GM21529 (cell line): ENCODE results near the gene RASSF4.

Experiments
- ATAC-seq: cut with Tn5 transposase; IDR thresholded peaks from one replicate; pipeline ENCODE4 v1.9.1; 2021; ENCODE audit not compliant: unreplicated experiment

Gene RASSF4

DNA sequence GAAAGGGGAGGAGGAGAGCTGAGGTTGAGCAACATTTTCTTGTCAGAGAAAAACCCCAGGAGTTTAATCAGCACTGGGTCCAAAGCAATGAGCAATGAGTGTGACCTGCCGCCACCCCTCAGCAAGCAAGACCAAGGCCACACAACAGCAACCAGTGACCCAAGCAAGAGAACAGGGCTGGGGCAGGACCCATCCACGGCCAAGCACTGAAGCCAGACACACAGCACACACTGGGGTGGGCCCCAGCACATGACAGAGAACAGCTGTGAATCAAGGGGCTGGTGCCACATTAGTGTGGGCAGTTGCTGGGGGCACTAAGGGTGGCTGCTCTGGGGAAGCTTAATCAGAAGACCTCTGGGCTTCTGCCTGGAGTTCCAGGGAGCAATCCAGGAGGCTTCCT lies 32.2 kb upstream of the RASSF4 start:
- ATAC-seq = no peak

DNA sequence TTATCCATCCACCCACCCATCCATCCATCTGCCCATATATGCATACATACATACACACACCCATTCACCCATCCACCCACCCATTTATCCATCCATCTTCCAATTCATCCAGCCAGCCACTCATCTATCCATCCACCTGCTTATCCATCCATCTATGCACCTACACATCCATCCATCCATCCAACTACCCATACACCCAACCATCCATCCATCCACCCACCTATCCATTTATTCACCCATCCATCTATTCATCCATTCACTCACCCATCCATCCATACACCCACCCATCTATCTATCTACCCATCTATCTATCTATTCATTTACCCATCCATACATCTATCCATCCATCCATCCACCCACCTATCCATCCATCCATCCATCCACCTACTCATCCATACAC lies 31.1 kb upstream of the RASSF4 start:
- ATAC-seq = no peak

DNA sequence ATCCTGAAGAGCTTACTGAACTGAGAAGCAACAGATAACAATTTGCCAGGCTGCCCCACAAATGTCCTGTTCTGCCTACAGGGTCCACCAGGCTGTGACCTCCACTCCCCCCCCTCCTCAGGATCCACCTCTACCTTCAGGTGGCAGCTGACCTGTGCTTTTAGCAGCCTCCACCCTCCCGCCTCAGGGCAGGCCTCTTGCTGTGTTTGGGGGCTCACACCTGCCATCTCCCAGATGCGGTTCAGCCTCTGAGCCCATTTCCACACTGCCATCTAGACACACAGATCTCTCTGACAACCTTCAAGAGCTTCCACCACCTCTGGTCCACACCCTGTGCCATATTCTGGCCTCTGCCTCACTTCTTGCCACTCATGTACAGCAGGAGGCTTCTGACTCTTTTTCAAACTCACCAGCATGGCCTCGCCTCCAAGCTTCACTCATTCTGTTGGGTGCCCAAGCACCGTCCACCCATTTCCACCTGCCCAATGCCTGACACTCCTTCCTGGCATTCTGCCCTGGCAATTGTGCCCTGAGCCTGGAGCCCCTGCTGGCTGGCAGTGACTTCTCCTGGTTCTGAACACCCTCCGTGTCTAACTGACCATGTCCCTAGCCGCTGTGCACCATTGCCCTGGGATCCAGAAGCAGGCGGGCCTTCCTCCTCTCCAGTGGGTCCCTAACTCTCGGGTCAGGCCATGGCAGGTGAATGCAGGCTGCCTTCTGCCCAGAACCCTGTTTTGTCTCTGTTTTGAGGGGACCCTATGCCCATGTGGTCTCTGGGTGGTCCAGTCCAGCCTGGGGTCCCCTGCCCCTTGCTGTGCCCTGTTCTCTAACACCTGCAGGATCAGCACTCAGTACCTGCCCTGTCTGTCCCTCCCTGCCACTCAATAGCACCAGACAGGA lies 30.0 kb upstream of the RASSF4 start:
- no peak for ATAC-seq

DNA sequence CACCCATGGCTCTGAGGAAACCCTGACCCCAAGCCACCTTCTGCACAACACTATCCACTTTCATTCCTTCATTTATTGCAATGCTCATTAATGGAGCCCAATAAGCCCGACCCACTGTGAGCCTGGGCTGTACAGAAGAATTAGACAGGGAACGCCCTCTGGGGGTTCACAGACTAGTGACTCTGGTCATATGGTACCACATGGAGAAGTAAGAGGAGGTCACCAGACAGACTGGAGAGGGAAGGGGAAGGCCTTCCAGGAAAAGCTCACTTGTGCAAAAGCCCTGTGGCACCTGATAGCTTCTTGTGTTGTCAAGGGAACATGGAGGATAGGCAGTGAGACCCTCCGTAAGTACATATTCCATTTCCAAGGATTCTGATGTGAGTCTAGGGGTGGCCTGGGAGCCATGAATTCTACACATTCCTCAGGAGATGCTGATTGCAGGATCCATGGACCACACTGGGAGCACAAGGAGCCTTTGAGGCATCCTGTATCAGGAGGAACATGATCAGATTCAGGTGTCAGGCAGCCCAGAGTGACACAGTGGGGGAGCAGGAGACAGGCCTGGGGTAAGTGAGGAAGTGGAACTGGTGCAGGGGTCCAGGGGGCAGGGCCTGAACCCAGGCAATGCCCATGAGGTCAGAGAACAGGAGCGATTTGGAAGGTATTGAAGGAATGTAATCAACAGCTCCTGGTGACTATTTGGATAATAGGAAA lies 28.5 kb upstream of the RASSF4 start:
- ATAC-seq = no peak

DNA sequence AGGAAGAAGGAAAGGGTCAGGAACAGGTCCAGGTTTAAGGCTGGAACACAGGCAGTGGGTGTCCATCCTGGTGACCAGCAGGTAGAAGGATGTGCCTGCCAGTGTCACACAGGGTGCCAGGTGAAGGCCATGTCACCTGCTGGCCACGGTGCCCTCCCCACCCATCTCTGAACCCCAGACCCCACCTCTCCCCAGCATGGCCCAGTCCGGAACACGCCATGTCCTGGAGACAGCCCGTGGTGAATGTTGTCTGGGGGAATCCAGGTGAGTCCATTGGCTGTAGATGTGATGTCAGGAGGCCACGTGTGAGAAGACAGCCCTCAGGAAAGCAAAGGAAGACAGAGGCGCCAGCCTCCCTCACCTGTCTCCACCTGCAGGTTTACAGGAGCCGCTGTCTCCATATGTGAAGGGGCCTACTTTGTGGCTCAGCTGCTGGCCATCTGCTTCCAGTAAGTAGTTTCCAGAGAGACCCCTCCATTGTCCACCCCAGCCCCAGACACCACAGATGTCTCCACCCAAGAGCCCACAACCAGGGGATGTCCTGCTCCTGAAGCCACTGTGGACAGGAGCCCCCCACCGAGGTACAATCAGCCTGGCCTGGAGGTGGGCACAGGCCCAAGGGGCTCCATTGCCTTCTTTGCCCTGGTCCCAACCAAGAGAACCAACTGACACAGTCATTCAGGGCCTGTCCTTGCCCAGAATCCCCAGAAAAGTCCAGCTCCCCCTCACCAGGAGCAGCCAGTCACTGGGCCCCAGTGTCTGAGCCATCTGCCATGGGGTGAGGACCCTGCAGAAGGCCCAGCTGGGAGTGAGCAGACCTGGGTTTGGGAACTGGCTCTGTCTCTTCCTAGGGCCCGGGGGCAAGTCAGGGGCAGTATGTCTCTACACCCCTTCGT lies 27.7 kb upstream of the RASSF4 start:
- ATAC-seq = no peak

DNA sequence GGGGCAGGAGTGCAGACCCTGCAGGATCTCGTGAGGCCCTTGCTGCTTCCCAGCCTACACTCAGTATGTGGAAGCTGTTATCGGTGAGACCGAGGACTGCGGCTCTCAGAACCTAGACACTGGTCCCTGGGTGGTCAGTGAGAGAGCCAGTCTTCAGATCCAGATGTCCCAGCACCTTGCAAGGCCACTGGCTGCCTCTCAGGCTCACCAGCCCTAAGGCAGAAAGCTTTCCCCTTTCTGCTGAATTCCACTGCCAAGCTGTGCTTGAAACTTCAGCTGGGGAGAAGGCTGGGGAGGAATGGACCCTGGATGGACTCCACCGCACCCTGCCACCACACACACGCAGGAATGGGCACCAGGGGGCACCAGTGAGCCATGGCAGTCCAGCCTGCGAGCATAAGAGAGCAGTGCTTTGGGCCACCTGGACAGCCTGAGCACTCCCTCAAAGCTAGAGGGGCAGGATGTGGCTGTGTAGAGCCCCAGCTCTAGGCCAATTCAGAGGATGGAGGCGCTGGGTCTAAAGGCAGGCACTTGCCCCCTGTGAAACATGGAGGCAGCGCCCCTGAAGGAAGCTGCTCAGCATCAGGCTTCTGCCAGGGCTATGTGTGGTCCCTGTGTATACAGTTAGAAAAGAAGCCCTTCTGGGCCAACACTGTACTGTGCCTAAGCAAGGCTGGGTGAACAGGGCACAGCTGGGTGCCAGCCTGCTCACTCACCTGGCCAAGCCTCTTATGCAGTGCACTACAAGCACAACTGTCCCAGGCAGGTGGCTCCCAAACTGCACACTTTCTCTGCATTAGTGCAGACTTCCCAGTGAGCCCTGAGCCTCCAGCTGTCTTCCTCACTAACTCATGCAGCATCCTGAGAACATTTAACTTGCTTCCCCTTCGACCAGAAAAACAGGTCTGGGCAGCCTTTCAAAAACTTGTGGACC lies 26.8 kb upstream of the RASSF4 start:
- peak; percentile 97 for ATAC-seq

DNA sequence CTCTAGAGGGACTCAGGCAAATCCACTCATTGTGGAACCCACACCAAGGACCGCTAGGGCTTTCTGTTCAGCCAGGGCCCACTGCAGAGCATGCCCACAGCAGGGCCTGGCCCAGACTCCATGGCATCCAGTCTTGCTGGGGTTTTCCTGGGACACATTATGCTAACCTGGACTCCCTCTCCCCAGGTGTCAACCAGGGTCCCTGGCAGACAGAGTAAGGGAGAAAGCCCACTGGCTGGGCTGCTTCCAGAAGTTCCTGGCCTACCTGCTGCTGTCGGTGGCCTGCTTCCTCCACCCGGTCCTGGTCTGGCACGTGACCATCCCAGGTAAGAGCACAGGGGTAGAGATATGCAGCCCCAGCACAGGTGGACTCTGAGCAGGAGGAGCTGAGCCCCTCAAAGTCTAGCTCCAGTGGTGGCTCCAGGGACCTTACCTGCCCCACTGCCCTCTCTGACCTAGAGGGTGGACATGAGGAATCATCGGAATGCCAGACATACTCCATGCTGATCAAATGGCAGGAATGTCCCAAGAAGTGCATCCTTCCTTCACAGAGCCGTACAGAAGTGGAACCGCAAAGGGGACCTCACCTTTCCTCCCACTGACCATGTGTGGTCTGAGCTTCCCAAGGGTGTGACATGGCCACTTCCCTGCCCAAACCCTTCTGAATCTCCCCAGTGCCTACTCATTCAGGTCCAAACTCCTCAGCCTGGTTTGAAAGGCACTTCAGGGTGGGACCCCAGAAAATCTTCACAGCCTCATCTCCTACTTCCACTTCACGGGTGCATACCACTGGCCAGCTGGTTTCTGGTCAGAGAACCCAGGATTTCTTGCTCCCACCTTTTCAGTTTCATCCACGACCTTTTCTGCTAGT lies 25.9 kb upstream of the RASSF4 start:
- no peak for ATAC-seq

DNA sequence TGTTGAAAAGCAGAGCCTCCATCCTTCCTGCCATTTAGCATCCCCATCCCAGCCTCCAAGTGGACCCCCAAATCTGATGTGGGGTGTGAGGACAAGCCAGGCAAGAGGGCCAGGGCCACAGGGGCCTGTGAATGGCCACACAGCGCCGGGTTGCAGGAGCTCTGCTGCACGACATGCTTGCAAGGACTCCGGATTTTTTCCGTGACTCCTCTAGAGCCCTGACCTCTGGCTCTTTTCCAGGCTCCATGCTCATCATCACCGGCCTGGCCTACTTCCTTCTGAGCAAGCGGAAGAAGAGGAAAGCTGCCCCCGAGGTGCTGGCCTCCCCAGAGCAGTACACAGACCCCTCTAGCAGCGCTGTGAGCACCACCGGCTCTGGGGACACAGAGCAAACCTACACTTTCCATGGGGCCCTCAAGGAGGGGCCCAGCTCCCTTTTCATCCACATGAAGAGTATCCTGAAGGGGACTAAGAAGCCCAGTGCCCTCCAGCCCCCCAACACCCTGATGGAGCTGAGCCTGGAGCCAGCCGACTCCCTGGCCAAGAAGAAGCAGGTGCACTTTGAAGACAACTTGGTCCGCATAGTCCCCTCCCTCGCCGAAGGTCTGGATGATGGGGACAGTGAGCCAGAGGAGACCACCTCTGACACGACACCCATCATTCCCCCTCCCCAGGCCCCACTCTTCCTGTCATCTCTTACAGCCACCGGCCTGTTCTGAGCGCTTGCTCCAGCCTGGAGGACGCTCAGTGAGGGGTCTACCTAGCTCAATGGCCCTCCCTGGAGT lies 25.0 kb upstream of the RASSF4 start:
- ATAC-seq = no peak

DNA sequence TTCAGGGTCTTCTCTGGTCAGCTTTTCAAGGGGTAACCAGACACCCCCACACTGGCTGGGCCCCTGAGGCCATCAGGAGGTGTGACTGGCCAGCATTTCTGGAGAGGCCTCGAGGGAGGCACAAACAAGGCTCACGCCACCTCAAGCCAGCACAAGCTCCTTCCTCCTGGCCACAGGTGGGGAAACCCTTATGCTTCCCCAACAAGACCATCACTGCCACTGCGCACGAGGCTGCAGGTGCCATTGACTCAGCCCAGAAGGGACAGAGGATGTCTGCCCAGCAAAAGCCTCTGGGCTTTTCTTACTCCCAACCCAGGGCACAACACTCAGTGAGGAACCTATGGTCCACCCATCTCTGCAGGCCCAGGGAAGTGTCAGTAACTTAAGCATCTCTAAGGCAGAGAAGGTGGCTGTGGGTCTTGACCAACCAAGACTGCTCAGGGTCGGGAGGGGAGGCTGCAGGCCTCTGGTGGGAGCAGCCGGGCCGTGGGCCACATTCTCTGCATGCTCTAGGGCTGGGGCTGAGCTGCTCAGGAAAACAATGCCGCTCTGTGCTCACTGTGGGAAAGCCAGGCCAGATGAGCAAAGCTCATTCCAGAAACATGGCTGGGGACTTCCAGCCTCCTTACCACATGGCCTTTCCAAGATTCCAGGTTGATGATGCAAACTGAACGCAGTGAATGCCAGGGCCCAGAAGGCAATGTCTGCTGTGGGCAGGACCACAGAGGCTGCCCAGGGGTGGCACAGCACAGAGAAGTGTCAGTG lies 24.2 kb upstream of the RASSF4 start:
- ATAC-seq = no peak

DNA sequence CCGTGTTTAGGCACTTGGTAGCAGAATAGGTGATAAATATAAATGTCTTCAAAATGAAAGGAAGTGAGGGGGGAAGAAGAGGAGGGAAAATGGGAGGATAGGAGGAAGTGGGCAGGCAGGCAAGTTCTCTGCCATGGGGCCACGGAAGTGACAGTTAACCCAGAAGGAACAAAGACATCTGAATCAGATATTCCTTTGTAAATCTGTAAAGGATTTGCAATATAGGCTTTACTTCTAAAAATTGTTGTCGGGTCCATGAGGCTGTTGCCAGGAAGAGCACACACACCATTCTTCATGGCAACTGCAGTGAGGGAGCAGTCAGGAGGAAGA lies 23.7 kb upstream of the RASSF4 start:
- ATAC-seq = no peak

DNA sequence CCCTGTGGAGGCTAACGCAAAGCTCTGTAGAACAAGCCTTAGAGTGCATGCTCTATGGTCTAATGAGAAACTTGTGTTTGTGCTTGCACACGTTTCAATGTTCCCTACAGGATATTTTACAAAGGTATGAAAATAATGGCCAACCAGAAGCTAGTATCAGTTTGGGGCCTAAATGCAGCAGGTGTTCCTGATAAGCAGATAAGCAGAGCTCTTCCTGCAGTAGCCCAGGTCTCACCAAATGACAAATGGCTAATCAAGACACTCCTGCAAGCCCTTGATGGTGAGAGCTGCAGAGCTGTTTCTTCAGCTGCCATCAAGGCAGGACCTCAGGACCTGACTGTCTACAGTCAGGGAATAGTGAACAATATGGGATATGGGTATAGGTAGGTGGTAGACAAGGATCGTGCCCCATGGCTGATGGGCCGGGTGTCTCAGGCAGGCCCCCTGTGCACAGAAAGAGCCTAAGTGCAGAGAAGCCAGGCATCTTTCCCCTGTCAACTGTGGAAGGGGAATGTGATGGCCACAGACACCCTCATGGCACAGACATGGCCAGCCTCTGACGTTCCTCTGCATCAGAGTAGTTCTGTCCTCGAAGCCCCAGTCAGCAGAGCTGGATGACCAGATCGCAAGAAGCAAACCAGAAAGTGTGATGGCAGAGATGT lies 23.2 kb upstream of the RASSF4 start:
- ATAC-seq = no peak

DNA sequence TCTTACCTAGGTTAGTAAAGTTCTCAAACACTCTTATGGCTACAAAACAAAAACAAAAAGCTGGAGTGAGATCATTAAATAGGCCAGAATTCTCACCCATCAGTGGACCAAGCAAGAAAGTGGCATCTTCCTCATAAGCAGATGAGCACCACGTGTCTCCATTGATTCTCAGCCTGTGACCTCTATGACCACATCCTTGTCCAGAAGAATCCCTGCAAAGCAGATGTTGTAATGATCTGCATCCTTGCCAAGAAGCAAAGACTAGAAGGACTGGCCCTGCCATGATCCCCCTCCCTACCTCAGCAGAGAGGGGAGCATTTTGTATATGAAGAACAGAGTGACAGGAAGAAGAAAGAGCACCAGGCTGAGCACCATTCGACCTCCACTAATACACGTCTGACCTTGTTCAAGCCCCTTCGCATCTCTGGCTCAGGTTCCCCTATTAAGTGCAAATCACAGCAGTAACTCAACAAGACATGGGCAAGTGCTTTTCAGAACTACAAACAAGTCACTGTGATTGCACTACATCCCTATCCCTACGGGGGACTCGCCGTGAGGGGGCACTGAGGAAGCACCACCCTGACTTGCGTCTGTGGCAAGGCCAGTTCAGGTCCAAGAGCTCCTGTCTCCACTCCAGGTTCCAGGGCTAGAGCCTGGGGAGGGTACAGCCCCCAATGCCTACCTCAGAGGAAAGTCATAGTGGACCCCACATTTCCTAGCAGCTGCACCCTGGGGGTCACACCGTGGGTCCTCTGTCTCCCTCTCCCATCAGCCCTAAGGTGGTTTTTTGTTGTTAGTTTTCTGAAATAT lies 22.2 kb upstream of the RASSF4 start:
- no peak for ATAC-seq

DNA sequence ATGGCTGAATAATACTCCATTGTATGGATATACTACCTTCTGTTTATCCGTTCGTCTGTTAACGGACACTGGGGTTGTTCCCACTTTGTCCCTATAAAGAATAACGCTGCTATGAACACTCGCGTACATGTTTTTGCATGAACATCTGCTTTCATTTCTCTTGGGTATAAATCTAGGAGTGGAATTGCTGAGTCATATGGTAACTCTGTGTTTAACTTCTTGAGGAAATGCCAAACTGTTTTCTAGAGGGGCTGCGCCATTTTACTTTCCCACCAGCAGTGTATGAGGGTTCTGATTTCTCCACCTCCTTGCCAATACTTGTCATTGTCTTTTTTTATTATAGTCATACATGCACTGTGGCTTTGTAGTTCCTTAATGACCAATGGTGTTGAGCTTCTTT lies 20.6 kb upstream of the RASSF4 start:
- no peak for ATAC-seq

DNA sequence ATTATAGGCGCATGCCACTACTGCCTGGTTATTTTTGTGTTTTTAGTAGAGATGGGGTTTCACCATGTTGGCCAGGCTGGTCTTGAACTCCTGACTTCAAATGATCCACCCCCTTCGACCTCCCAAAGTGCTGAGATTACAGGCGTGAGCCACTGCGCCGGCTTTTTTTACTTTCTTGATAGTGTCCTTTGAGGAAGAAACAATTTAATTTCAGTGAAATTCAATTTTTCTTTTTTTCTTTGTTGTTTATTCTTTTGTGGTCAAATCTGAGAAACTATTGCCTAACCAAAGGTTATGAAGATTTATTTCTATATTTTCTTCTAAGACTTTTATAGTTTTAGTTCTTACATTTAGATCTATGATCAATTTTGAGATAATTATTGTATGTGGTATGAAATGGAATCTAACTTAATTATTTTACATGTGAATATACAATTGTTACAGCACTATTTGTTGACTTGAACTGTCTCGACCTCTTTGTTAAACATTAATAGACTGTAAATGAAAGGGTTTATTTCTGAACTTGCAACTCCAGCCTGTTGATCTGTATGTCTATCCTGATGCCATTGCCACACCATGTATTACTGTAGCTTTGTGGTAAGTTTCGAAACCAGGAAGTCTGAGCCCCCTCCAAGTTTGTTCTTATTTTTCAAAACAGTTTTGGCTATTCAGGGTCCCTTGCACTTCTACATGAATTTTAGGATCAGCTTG lies 19.8 kb upstream of the RASSF4 start:
- no peak for ATAC-seq

DNA sequence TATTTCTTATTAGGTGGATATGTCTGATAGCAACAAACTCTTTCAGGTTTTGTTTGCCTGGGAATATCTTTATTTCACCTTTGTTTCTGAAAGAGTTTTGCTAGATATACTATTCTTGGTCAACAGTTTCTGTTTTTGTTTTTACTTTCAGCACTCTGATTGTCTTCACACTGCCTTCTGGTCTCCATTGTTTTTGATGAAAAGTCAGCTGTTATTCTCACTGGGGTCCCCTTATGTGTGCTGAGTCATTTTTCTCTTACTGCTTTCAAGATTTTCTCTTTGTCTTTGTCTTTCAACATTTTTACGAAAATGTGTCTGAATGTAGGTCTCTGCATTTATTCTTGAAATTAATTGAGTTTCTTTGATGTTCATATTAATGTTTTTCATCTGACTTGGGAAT lies 15.2 kb upstream of the RASSF4 start:
- no peak for ATAC-seq

DNA sequence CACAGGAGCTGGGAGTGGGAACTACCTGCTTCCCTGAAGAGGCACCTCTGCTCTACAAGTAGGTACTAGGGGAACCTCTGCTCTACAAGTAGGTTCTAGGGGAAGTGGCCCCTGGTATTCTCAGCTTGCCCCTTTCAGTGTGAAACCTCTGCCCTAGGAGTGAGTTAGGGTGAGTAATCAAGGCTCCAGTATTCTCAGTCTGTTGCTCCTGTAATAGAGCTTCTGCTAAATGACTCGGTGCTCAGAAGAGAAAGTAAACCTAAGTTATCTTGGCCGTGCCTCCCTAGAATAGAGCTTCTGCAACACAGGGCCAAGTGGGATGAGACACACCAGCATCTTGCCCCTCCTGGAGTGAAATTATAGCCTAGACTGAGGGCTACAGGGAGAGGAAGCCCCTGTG lies 13.4 kb upstream of the RASSF4 start:
- ATAC-seq = no peak
